Measurements from ENCODE around the gene CORO2B.

Gene CORO2B

GRCh38 chr15:68615811-68616210, 37.0 kb downstream of the CORO2B start:
- Histone ChIP-seq H3K9me2 (replicated peaks; ENCODE audit: insufficient read depth, low read length) (no peaks in the 10 kb centered on the region), H3K9me3 (ENCODE audit: insufficient read depth, low read length) (no peaks in the 10 kb centered on the region), H3F3A (ENCODE audit: insufficient read depth) (no peaks in the 10 kb centered on the region), H4K20me1 (ENCODE audit: low read depth, low read length) (no peaks in the 10 kb centered on the region), H3K36me3 (ENCODE audit: low read length) (no peaks in the 10 kb centered on the region), H2AFZ (ENCODE audit: low read depth, low read length, severe bottlenecking) (no peak overlapping the region), H3K9ac (ENCODE audit: low read length) (no peak overlapping the region), H3K27me3 (ENCODE audit: low read length) (no peaks in the 10 kb centered on the region), H3K79me2 (ENCODE audit: insufficient read depth, low read length) (no peaks in the 10 kb centered on the region), H3K27ac (ENCODE audit: low read depth, low read length) (no peak overlapping the region), H3K4me3 (ENCODE audit: insufficient read depth, low read length, poor library complexity, severe bottlenecking) (no peak overlapping the region), H3K4me2 (ENCODE audit: low read depth, low read length, poor library complexity, severe bottlenecking) (no peak overlapping the region)
- no peak for TF ChIP-seq EZH2phosphoT487 (conservative IDR thresholded peaks at IDR 0.05; ENCODE audit: low read length)
- TF ChIP-seq CTCF (IDR thresholded peaks at IDR 0.05; ENCODE audit: insufficient read depth, low read length, poor library complexity, severe bottlenecking): no peak

GRCh38 chr15:68616397-68616796, 37.6 kb downstream of the CORO2B start:
- no peak overlapping the region for H2AFZ ChIP-seq (ENCODE audit: low read depth, low read length, severe bottlenecking)
- no peaks in the 10 kb centered on the region for H4K20me1 ChIP-seq (ENCODE audit: low read depth, low read length)
- no peaks in the 10 kb centered on the region for H3K9me3 ChIP-seq (ENCODE audit: insufficient read depth, low read length)
- H3K79me2 ChIP-seq (ENCODE audit: insufficient read depth, low read length): no peaks in the 10 kb centered on the region
- TF ChIP-seq EZH2phosphoT487 (conservative IDR thresholded peaks at IDR 0.05; ENCODE audit: low read length) (no peak), CTCF (IDR thresholded peaks at IDR 0.05; ENCODE audit: insufficient read depth, low read length, poor library complexity, severe bottlenecking) (no peak)
- H3K9me2 ChIP-seq (replicated peaks; ENCODE audit: insufficient read depth, low read length): no peaks in the 10 kb centered on the region
- no peak overlapping the region for H3K27ac ChIP-seq (ENCODE audit: low read depth, low read length)
- H3K27me3 ChIP-seq (ENCODE audit: low read length): no peaks in the 10 kb centered on the region
- H3K9ac ChIP-seq (ENCODE audit: low read length): no peak overlapping the region
- H3K36me3 ChIP-seq (ENCODE audit: low read length): no peaks in the 10 kb centered on the region
- H3F3A ChIP-seq (ENCODE audit: insufficient read depth): no peaks in the 10 kb centered on the region
- H3K4me2 ChIP-seq (ENCODE audit: low read depth, low read length, poor library complexity, severe bottlenecking): no peak overlapping the region
- H3K4me3 ChIP-seq (ENCODE audit: insufficient read depth, low read length, poor library complexity, severe bottlenecking): no peak overlapping the region

GRCh38 chr15:68617001-68617400, 38.2 kb downstream of the CORO2B start:
- TF ChIP-seq CTCF (IDR thresholded peaks at IDR 0.05; ENCODE audit: insufficient read depth, low read length, poor library complexity, severe bottlenecking): no peak
- no peak for TF ChIP-seq EZH2phosphoT487 (conservative IDR thresholded peaks at IDR 0.05; ENCODE audit: low read length)
- Histone ChIP-seq H3K9me3 (ENCODE audit: insufficient read depth, low read length) (no peaks in the 10 kb centered on the region), H3K27ac (ENCODE audit: low read depth, low read length) (no peak overlapping the region), H4K20me1 (ENCODE audit: low read depth, low read length) (no peaks in the 10 kb centered on the region), H3K27me3 (ENCODE audit: low read length) (no peaks in the 10 kb centered on the region), H3K79me2 (ENCODE audit: insufficient read depth, low read length) (no peaks in the 10 kb centered on the region), H3F3A (ENCODE audit: insufficient read depth) (no peaks in the 10 kb centered on the region), H3K4me2 (ENCODE audit: low read depth, low read length, poor library complexity, severe bottlenecking) (no peak overlapping the region), H3K4me3 (ENCODE audit: insufficient read depth, low read length, poor library complexity, severe bottlenecking) (no peak overlapping the region), H3K9me2 (replicated peaks; ENCODE audit: insufficient read depth, low read length) (no peaks in the 10 kb centered on the region), H2AFZ (ENCODE audit: low read depth, low read length, severe bottlenecking) (no peak overlapping the region), H3K9ac (ENCODE audit: low read length) (no peak overlapping the region), H3K36me3 (ENCODE audit: low read length) (no peaks in the 10 kb centered on the region)
